HG03280 (cell line): ENCODE data around the gene AK4.

ENCODE experiments used
- ATAC-seq: cut with Tn5 transposase; IDR thresholded peaks from one replicate; pipeline ENCODE4 v1.9.1; 2021; ENCODE audit warnings: mild to moderate bottlenecking, moderate library complexity; ENCODE audit not compliant: unreplicated experiment

Gene AK4

DNA sequence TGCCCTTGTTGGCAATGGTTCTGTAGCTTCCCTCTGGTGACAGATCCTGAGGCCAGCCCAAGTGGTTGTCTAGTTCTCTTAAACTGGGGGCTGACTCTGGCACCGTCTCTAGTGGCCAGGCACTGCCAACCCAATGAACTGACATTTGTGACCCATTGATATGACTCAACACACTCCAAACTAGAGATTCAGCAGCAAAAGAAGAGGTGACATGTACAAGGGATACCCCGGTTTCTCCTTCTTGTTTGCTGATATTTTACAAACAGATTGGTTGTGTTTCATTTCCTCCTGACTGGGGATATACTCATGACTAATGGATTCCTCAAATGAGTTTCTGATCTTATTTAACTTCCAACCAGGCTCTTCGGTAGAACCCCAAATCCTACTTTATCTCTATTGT, 95.5 kb downstream of the AK4 start:
- ATAC-seq, result no peak

DNA sequence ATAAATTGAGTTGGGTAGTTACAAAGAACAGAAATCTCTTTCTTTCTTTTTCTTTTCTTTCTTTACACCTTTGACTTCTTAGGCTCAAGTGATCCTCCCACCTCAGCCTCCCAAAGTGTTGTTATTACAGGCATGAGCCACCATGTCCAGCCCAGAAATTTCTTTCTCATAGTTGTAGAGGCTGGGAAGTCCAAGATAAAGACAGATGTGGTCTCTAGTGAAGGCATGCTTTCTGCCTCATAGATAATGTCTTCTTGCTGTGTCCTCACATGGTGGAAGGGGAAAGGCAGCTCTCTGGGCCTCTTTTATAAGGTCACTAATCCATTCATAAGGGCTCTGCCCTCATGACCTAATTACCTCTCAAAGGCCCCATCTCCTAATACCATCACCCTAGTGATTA, 97.3 kb downstream of the AK4 start:
- ATAC-seq, result no peak

DNA sequence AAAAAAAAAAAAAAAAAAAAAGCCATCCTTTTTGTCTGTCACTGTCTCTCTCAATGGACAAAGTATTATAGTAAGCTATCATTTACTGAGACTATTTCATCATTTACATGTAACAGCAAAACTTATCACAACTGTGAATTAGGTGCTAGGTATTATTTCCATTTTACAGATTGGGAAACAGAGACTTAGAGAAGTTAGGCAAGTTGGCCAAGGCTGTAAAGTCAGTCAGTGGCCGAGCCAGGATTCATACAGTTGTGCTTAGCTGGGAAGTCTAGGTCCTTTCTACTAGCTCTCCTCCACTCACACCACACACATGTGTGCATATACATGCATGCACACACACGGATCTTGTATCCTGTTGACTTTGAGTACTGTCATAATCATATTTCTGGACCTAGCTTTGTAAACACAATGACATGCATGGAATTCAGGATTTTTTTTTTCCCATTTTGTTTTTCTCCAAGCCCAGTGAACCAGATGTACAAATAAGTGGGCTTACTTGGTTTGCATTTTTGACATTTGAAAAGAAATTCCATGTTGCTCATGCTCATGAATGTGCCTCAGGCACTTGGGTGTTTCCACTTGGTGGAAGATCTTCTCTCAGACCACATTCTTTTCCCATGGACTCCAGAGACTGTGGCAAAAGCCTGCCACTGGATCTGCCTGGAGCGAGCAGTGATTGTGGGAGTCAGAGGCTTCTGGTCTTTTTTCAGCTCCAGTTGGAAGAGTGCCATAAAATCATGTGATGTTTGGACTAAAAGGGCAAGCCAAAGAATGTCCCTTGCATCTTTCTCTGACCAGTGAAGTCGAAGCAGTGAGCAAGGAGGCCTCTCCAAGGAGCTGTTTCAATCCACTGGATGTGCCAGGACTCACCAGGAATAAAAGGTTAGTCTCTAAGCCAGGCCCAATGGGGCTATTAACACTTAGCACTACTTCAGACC, 99.7 kb downstream of the AK4 start:
- ATAC-seq, result no peak

DNA sequence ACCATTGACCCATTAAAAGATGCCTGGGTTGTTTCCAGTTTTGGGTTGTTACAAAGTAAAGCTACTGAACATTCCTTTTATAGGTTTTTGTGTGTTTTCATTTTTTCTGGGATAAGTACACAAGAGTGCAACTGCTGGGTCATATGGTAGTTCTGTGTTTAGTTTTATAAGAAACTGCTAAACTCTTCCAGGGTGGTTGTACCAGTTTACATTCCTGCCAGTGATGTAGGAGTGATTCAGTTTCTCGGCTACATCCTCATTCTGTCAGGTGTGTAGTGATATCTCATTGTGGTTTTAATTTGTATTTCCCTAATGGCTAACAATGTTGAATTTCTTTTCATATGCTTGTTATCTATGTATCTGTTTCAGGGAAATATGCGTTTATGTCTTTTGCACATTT, 102.8 kb downstream of the AK4 start:
- no peak for ATAC-seq

DNA sequence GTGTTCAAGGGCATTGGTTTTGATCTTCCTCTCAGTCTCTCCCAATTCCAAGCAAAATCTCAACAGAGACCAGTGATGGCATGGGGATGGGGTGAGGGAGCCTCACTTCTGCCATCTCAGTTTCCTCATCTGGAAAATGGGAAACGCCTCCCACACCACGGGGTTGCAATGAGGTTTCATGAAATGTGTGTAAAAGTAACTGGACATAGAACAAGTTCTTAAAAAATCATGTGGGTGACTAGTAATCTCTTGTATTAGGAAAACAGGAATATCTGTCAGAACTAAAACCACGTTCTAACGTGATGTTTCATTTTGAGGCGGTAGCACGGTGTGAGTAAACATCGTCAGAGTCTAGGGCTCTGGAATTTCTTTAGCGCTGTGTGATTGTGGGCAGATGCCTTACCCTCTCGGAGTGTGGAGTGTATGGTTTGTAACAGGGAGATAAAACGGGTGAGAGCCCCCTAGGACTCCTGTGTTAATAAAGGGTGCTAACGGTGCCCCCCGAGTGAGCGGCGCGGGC, 105.9 kb downstream of the AK4 start:
- peak; percentile 31 for ATAC-seq

DNA sequence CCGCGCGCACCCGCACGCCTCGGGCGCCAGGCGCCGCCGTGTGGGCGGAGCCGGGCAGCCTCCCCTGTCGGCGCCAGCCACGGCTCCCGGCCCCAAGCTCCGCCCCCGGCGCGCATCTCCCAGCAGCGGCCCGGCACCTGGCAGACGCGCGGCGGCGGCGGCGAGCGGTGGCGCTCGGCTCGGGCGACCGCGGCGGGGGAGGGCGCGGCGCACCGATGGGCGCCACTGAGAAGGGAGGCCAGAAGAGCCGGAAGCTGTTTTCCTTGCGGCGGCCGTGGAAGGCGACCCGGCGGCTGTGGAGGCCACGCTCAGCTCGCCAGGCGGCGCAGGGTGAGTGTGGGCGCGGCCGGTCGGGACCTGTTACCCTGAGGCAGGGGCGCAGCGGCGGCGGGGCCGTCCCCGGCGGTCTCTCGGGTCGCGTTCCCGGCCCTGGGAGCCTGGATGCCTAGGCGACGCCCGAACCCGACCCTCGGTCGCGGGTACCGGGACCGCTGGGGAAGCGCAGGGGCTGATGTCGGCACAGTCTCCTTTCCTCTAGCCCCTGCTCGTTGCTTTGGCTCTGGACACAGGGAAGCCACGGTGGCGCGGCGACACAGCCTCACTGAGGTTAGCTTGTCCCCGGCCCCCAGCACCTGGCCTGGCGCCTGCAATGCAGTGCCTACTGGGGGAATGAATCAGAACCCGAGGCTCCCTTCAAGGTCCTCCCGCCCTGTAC, 106.5 kb downstream of the AK4 start:
- peak; percentile 99 for ATAC-seq

DNA sequence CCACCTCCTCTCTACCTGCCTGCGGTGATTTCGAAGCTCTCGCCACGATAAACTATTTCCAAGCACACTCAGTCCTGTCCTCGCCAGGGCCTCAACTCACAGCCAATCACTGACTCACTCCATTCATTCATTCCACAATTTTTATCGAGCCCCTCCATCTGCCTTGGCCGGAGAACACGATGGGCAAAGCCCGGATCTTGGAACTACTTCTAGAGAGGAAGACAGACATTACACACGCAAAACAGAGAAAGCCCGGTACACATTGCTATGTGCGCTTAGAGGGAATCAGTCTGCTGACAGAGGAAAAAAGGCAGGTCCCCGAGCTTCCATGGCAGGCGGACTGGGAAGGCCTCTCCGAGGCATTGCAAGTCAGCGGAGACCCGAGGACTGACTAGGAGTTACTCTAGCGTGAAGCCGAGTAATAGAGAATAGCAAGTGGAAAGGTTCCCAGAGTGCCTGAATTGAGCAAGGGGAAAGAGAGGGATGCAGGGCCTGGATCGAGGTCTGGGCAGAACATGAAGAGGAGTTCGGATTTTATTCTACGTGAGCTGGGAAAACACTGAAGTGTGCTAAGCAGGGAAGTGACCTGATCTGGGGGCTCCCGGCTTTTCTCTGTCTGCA, 107.1 kb downstream of the AK4 start:
- no peak for ATAC-seq

DNA sequence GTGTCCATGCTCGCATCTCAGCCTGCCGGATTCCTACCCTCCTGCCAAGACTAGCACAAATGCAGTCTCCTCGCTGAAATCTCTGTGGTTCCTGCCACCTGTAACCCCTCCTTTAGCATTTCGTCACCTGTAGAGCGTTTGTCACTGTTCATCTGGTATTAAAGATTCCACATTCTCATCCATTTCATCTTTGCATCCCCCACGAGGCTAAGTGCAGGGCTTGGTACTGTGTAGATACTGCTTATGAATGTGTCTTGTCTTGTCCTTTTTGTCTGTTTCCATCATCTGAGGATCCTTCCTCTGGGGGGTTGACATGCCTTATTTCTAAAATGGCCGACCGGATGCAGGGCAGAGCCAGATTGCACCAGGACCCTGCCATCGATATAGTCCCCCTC, 107.7 kb downstream of the AK4 start:
- no peak for ATAC-seq

DNA sequence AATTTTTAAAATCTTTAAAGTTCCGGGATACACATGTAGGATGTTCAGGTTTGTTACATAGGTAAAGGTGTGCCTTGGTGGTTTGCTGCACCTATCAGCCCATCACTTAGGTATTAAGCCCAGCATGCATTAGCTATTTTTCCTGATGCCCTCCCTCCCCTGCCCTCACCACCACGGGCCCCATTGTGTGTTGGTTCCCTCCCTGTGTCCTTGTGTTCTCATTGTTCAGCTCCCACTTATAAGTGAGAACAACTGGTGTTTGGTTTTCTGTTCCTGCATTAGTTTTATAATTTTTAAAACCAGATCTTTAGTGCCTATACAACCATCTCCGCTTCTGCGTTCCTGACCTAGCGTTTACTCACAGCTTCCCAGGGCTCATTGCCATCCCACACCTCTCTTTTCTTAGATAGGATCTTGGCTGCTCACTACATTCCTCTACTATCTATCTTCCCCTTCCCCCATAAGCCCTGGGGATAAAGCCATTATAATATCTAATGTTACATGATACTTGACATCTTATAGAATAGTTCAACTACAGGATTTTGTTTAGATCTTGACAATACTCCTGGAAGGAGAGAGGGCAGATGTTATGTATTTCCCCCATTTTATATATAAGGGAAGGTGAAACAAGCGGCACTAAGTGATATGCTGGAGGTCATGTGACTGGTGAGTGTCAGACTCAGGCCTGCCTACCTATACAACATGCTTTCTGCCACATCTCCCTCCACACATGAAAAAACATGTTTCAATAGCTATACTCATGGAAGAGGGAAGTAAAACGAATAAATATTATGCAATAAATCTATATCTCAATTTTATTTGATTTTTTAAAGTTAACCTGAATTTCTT, 109.1 kb downstream of the AK4 start:
- ATAC-seq, result no peak

DNA sequence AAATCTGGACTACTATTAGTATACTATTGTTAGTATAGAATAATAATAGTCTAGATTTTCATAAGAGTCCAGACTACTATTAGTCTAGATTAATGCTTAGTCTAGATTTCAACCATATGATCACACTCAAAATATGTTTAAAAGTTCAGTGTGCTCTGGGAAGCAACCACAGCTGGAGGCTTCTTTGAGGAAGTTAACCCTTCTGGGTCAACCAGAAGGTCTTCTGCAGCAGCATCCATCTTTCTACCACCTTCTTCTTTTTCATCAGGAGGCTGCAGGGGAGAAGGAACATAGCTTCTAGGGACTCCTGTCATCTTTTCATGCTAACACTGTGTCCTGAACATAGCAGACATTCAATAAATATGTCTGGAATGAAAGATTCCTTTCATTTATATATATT, 110.1 kb downstream of the AK4 start:
- no peak for ATAC-seq

DNA sequence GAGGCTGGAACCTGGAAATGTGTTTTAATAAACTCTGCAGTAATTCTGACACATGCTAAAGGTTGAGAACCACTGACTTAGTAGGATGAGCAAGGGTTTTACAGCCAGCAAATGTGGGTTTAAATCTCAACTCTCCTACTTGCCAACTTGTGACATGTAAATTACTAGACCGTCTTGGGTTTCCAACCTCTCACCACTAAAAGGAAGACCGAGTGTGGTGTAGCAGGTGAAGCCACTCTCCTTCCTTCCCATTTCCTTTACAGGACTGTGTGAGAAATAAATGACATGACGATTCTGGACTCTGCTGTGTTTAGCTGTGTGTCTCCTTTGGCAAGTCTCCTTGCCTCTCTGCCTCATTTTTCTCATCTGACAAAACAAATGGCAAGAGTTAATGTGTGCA, 111.8 kb downstream of the AK4 start:
- no peak for ATAC-seq

DNA sequence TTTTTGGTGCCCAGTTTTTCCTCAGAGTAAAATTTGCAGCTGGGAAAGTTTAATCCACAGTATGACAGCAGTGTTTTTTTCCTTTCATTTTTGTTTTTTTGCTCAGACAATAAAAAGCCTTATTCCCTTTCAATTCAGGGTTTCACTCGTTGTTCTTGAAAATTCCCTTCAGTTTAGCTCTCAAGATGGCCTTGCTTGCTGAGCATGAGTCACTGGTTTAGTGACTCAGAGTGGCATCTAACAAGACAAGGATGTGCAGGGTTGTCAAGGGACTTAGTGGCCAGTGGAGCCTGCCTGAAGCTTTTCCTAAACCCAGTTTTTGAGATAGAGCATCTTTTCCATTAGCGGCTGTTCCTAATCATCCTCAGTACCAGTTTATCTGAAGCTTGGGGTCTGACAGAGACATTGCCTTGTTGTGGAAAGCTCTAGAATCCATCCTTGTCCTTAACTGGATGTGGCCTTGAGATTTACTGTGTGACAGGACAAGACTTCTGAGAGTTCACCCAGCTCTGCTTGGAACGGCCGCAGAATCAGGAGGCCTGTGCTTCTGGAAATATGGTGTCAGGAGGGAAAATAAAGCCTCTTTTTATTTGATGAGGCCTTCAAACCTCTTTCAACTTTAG, 113.0 kb downstream of the AK4 start:
- ATAC-seq, result no peak

DNA sequence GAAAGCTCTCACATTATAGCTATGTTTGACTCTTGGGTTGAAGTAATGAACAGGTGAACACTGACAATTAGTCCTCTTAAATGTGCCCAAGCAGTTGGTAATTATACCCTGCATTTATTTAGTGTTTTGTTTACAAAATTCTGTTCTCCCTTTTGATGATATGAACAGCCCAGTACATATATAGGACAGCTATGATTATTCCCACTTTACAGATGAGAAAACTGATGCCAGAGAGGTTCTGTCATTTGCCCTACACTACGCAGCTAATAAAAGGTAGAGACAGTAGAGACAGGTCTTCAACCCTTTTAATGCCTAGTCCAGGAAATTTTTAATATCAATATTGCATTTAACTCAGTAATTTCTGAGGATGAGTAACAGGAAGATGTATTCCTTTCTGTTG, 115.3 kb downstream of the AK4 start:
- ATAC-seq, result no peak

DNA sequence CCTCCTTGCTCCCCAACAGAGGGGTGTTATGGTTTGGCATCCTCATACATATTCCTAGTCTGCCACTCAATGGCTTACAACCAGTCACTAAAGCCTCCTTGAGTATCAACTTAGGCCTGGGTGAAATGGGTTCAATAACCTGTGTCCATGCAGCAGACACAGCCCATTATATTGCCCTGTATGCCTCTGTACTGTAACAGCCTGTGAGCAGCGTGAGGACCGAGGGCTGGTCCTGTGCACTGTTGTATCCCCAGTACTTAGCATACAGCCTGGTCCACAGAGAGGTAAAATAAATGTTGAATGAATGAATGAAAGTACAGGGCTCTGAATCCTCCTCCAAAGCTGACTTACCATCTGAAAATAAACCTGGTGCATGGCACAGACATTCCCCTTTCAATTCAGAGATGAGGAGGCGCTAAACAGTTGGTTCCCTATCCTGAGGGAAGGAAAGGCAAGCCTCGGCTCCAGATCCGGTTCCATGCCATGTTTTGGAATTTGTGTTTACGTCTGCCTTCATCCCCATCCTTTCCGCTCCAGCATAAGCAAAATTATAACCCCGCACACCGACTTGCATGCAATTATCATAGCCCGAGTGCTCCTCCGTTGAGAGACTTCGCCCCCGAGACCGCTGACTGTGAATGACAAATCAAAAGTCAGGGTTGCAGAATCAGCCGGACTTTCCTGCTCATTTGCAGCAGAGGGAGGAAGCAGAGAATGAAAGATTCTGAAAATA, 116.4 kb downstream of the AK4 start:
- ATAC-seq, result no peak

DNA sequence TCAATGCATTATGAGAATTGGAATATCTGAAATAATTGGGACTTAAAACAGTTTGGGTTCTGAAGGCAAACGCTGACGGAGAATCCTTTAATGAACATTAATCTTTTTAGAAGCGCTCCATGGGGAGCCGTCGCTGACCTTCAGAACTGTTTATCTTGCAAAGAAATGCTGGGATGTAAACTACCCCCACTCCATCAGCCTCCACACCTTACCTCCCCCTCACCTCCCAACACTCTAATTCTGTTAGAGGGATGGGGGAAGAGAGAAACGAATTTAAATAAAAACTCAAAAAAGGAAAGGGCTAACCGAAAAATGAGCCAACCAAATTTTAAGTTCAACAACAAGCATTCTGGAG, 117.3 kb downstream of the AK4 start:
- ATAC-seq, result no peak

DNA sequence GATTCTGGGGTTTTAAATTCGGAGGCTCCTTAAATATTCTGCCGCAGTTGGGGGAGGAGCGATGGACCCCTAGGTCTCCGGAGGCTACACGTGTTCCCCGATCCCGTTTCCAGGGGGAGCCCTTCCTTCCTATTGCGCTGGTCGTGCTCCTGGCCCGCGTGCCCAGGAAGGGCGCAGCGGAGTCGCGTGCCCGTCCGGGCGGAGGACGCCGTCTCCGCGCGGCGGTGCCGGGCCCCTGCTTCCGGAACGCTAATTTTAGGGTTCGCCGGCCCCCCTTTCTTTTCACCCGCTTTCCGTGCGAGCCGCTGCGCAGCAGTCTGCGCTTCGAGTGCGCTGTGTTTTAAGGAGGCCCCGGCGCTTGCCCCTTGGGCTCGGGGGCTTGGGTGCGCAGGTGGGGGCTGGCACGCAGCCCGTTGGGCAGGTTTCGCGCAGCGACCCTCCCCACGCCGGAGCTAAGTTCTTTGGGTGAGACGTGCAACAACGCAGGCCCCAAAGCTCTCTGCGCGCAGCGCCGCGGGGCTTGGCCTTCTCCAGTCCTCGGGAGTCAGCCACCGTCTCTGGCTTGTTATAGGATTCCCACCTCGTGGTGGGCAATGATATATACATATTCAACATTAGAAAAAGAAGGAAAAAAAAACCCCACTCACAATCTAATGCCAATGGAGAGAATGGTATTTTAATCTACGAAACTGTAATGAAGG, 117.8 kb downstream of the AK4 start:
- ATAC-seq, result peak; percentile 77

DNA sequence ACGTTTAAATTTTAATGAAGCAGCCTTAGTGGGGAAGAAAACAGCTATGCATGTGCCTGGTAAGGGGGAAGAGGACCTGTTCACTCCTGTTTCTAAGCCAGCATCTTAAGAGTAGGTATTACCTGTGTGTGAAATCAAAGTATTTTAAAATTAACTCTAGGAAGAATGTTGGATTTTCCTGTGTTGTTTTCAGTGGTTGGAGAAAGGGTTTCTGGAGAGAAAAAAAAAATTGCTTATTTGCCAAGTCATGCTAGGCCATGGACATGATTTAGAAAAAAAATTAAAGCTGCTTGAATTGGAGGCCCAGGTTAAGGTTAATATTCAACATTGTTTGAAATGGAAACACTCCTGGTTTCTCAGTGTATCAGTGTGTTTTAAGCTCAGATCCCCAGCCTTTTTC, 118.5 kb downstream of the AK4 start:
- no peak for ATAC-seq

DNA sequence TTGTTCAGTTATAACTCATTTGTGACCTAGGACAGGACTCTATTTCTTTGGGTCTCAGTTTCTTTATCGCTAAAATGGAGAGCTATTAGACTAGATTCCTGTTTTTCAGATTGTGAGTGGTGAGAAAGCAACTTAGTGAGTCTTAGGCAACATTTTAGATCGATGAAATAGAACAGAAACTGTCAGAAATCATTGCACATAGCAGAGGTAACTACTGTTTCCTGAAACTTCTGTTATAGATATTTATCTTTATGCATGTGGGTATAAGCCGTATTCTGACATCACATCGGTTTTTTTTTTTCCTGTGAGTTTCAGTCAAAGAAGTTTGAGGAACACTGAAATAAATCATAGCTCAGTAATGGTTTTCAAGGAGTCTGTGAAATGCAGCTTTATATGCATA, 119.3 kb downstream of the AK4 start:
- no peak for ATAC-seq

DNA sequence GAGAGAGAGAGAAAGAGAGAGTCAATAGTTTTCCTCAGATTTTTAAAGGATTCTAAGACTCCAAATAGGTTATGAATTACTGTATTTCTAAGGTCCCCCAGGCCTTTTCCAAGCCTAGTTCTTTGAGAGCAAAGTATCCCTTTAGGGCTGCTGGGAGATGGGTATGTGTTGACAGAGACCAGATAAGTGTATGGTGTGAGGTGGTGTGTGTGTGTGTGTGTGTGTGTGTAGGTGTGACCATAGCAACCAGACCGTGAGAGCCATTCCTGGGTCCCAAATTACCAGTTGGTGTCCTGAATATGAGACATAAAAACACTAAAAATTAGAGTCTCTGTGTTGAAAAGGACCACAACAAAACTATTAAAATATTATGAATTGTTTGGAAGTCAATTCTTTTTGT, 119.7 kb downstream of the AK4 start:
- ATAC-seq, result no peak
